GM04504 (cell line): ENCODE data around the gene PPP1R1C.

Experiments used
- DNase-seq: peaks from one replicate; pipeline ENCODE4 v3.0.0-alpha.2; 2012; ENCODE audit warnings: low read depth

The PPP1R1C gene

GRCh38 chr2:181972431-181973170 lies 13.1 kb upstream of the PPP1R1C start:
- no peak for DNase-seq

DNA sequence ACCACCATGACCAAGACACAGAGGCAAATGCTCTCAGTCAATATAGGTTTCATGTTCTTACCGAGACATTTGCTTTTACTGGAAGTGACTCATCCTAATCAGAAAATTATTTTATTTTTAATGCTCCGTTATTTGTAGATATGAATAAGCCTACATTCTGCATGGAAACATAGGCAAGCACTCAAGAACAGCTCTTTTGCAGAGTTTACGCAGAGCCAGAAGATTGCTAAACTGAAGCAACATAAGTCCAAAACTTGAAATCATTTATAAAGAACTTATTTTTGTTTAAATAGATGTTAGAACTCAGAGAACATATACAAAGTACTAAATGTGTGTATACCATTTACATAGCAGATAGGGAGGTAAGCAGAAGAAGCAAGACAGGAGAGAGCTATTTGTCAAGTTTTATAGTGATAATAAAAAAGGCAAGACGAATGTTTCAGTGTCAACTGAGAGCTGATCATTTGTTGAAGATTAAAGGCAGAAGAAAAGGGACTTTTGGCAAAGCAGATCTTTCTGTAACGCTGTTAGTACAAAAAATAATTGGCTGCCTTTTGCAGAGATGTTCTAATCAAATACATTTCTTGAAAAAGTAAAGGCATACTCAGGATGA lies 12.4 kb upstream of the PPP1R1C start:
- DNase-seq: no peak

DNA sequence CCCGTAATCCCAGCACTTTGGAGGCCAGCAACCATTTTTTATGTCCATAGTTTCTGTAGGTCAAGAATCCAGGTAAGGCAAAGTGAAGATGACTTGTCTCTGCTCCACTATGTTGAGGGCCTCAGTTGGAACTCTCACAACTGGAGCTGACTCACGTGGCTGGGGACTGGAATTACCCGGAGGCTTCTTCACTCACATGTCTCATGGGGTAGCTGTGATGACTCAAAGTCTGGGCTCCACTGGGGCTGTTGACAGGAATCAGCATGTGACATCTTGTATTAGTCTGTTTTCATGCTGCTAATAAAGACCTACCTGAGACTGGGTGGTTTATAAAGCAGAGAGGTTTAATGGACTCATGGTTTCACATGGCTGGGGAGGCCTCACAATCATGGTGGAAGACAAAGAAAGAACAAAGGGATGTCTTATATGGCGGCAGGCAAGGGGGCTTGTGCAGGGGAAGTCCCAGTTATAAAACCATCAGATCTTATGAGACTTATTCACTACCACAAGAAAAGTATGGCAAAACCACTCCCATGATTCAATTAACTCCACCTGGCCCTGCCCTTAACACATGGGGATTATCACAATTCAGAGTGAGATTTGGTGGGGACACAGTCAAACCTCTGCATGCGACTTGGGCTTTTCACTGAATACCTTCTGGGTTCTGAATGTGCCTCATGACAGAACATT lies 7.8 kb upstream of the PPP1R1C start:
- DNase-seq: peak; percentile 49

DNA sequence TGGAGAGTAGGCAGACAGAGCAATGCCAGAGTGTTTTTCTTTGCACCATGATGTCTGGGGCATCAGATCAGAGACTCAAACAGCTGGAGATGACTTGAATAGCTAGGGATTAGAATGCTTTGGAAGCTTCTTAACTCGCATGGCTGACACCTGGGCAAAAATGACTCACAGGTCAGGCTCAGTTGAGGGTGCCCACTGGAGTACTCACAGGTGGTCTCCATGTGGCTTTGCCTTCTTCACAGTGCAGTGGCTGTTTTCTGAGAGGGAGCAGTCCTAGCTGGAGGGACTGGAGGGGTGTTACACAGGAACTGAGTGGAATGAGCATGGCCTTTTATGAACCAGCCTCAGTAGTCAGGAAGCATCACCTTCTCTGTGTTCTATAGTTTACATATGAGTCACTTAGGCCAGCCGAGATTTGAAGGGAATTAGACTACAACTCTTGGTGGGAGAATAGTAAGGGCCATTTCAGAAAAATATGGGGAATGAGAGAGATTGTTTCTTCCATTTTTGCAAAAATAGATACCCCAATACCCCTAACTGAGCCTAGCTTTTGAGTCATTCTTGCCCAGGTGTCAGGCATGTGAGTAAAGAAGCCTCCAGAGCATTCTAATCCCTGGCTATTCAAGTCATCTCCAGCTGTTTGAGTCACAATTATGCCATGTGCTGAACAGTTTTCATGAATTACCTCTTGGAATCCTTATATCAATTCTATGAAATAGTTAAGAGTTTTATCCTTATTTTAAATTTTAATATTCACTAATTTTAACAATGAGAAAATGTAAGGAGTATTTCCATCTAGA lies 7.1 kb upstream of the PPP1R1C start:
- DNase-seq: no peak

DNA sequence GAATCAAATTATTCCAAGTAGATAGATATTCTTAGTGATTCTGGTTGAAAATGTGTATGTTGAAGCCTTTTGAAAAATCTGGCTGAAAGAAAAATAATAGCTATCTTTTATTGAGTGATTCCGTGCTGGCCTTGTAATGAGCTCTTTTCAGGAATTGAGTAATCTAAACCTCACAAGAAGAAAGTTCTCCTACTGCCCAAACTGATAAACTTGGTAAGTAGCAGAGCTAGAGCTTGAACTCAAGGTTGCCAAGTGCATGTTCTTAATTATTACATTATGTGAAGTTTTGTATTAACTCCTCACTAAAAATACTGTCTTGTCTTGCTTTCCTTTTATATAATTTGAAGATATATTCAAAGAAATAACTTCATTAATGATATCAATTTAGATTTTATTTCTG lies 1.6 kb upstream of the PPP1R1C start:
- no peak for DNase-seq

- DNase-seq: no peak
These were observed 630 bp upstream of the PPP1R1C start for GRCh38 chr2:181984814-181985631.

- DNase-seq: no peak
These were observed 2.7 kb downstream of the PPP1R1C start for GRCh38 chr2:181988154-181988924.

DNA sequence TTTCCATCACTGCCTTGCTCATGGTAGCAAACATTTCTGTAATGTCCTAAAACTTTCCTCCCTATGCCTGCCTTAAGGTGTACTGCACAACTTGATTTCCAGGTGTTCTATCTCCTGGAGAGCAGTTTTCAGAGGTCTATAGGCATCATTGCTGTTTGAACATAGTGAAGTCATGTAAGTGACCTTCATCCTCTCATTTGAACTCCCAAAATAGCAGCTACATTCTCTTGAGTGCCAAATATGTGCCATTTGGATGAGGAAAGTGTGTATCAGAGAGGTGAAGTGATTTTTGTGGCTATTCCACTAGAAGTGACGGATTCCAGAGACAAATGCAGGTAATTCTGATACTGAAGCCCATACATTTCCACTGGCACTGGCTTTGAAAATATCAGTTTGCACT lies 3.4 kb downstream of the PPP1R1C start:
- DNase-seq: no peak

- no peak for DNase-seq
These were observed 5.7 kb downstream of the PPP1R1C start for GRCh38 chr2:181991171-181991885.

DNA sequence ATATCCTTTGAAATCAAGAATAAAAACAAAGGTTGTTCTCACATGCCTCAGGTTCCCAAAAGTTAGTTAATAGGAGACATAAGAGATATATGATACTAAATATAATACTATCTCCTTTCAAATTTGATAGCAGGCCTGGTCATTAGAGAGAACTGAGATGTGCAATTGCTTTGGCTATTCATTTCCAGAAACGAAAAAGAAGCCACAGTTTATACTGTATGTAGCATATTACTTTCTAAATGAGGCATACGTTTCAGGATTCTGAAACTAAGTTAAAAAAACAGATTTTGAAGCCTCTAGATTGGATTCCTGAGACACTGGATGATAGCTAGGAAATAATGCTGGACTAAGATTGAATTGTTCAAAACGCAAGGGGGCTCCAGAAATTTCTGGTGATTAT lies 7.1 kb downstream of the PPP1R1C start:
- DNase-seq: no peak

DNA sequence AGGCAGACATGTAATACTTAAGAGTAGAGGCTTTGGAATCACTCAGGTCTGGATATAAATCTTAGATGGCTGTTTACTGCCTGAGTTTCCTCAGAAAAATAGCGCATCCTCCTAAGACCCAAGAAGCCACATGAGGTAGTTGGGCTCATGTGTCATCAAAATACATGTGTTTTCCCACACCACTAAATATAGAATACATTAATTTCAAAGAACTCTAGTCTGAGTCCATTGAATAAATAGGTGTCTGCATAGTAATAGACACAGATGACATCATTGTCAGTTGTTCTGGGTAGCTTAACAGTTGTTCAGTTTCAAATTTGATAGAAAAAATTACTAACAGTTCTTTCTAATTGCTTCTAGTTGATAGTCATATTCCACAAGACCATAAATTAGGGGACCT lies 9.6 kb downstream of the PPP1R1C start:
- DNase-seq: no peak

GRCh38 chr2:181998041-181998835 lies 12.6 kb downstream of the PPP1R1C start:
- no peak for DNase-seq

DNA sequence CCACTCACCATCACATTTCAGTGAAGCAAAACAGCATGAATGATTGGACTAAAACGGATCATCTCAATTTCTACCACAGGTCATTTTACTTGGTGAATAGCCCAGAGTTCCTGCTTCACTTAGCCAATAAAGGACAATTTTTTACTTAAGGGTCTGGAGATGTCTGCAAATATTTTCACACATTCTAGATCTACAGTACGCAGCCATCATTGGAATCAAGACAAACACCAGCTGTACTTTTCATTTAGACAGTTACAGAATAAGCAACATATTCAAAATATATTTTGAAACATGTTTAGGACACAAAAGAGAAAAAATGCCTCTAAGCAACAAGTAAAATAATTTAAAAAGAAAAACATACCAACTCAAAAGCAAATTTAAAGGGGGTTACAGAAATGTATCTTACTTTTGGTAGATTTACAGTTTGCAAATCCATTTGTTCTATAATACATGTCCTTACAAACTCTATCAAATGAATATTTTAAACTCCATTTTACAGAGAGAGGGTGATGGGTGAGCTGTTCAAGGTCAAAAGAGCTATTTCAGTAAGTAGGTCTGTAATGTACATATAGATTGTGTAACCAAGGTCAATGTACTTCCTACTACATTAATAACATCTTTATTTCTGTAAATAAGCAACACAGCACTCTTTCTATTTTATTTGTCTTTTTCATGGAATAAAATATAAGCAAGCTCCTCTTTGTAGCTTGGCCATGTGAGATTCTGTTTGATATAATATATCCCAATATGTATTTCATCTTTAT lies 13.4 kb downstream of the PPP1R1C start:
- no peak for DNase-seq

- DNase-seq: no peak
These were observed 14.3 kb downstream of the PPP1R1C start for GRCh38 chr2:181999911-182000310.

DNA sequence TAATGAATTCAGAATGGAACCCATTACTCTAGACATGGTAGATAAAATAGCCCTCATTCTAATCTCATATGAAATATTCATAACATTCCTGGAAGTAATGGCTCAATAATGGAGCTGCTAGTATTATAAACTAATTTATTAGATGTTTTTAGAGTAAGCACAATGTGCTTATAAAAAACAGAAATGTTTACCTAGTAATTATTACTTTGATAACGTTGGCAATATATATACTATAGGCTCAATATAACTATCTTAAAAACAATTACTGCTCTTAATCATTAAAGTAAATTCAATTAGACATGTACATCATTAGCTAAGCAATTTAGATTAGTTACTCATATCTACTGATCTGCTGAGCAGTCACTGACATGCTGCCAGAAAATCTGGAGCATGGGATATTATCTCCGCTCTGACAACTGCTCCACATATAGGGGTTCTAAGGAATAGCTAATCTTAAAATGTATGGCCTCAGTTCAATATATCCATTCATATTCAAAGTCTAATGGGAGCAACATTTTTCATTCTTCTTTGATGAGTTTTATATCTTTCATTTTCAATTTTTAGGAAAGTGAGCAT lies 19.4 kb downstream of the PPP1R1C start:
- DNase-seq: no peak

DNA sequence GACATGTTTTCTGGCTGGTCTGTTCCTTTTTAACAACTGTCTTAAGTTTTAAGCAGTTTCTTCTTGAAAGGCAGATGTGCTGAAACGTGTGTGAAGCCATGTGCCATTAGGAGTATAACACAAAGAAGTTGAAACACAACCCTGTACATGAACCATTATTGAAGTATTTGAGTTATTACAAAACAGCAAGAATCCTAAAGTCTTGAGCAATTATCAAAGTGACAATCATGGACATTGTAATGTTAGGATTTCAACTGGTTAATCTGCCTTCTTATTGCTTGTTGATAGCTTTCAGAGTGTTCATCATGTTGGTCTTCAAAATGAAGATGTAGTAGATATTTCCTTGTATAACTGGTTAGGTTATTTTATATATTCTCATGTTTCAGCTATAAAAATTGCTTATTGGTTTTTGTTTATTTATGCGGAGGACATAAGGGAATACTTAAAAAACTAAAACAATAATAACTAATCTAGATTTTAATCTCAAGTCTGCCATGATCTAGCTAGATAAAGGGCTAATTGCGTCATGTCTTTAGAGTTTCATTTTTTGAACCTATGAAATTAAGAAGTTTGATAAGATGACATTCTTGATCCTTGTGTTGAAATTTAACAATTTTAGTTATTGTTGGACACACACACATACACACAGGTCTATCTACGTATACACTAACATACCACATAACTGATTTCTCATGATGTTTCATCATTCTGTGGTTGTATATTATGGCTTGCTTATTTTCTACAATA lies 21.1 kb downstream of the PPP1R1C start:
- no peak for DNase-seq

DNA sequence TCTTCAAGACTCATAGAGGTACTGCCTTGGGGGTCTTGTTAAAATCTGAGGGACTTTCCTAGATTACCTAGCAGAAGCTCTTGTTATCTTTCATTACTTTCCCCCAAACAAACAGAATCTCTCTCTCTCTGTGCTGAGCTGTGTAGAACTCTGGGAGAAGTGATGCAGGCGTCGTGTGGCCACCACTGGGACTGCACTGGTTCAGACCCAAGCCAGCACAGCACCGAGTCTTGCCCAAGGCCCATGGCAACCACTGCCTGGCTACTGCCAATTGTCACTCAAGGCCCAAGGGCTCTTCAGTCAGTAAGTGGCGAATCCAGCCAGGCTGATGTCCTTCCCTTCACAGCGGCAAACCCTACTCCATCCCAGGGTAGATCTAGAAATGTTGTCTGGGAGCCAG lies 28.6 kb downstream of the PPP1R1C start:
- DNase-seq: no peak
